ENCODE results near the gene JAK1. TPM values are rescaled to one million over a fixed set of nuclear protein-coding genes. Genes with fewer than 3 reads are reported as not detected.

Gene JAK1
- total RNA-seq, 2 donors from 2014 or later, result 73.2 to 101 TPM

DNA sequence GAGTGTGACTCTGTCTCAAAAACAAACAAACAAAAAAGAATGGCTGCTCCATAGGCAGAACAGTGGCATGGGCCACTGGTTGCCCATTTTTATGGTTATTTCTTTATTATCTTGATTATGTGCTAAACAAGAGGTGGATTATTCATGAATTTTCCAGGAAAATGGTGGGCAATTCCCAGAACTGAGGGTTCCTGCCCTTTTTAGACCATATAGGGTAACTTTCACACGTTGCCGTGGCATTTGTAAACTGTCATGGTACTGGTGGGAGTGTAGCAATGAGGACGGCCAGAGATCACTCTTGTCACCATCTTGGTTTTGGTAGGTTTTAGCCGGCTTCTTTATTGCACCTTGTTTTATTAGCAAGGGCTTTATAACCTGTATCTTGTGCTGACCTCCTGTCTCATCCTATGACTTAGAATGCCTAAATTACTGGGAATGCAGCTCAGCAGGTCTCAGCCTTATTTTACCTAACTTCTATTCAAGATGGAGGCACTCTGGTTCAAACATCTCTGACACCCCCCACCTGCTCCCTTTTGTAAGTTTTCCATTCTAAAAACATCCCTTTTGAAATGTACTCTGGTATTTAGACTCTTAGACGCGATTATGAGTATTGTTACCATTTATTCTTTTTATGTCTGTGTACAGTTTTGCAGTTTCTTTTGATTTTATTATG is 164.4 kb downstream of the JAK1 start:
- Histone ChIP-seq H3K4me3 (no peak overlapping the region), H3K9me3 (no peaks in the 10 kb centered on the region), H3K27ac (no peak overlapping the region), H3K36me3 (no peaks in the 10 kb centered on the region), H3K27me3 (no peaks in the 10 kb centered on the region), H3K4me1 (no peaks in the 10 kb centered on the region), H3K9ac (ENCODE audit: low read depth in 2 of 2, low read length in 2 of 2) (no peak overlapping the region)
- DNase-seq, result no peak
- TF ChIP-seq, protein P1, sequence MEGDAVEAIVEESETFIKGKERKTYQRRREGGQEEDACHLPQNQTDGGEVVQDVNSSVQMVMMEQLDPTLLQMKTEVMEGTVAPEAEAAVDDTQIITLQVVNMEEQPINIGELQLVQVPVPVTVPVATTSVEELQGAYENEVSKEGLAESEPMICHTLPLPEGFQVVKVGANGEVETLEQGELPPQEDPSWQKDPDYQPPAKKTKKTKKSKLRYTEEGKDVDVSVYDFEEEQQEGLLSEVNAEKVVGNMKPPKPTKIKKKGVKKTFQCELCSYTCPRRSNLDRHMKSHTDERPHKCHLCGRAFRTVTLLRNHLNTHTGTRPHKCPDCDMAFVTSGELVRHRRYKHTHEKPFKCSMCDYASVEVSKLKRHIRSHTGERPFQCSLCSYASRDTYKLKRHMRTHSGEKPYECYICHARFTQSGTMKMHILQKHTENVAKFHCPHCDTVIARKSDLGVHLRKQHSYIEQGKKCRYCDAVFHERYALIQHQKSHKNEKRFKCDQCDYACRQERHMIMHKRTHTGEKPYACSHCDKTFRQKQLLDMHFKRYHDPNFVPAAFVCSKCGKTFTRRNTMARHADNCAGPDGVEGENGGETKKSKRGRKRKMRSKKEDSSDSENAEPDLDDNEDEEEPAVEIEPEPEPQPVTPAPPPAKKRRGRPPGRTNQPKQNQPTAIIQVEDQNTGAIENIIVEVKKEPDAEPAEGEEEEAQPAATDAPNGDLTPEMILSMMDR (IDR thresholded peaks at IDR 0.05), result no peak
- intact Hi-C loops (cut with DNase I), result no loop called here

DNA sequence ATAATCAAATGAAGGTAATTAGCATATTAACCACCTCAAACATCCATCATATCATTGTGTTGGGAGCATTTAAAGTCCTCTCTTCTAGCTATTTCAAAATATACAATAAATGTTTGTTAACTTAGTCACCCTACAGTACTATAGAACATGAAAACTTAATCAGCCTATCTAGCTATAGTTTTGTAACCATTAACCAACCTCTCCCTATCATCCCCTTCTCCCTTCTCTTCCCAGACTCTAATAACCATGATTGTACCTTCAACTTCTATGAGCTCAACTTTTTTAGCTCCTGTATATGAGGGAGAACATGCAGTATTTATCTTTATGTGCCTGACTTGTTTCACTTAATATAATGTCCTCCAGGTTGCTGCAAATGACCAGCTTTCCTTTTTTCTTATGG is 167.5 kb downstream of the JAK1 start:
- intact Hi-C loops (cut with DNase I), result no loop called here
- Histone ChIP-seq H3K36me3 (no peaks in the 10 kb centered on the region), H3K9ac (ENCODE audit: low read depth in 2 of 2, low read length in 2 of 2) (no peak overlapping the region), H3K9me3 (no peaks in the 10 kb centered on the region), H3K4me3 (no peak overlapping the region), H3K4me1 (no peaks in the 10 kb centered on the region), H3K27ac (no peak overlapping the region), H3K27me3 (no peaks in the 10 kb centered on the region)
- TF ChIP-seq, protein P1 (IDR thresholded peaks at IDR 0.05), result no peak
- DNase-seq, result no peak

DNA sequence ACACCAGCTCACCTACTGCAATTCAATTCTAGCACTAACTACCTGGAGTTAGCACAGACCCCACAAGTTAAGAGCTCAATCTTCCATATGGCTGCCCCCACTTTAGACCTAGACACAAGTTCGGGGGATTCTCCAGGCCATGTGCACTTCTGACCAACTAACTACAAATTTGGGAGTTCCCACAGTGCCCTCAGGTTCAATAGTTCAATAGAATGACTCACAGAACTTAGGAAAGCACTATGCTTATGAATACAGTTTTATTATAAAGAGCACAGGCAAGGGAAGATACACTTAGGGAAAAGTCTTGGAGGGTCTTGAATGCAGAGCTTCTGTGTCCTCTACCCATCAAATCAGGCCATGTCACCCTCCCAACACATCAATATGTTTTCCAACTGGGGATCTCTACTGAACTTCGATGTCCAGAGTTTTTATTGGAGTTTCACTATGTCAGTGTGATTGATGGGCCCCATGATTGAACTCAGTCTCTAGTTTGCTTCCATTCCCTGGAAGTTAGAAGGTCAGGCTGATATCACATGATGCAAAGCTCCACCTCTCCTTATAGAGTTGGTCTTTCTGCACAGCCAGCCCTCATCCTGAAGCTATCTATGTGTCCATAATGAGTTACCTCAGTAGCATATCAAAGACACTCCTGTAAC is 175.4 kb downstream of the JAK1 start:
- Histone ChIP-seq H3K9me3 (no peaks in the 10 kb centered on the region), H3K9ac (ENCODE audit: low read depth in 2 of 2, low read length in 2 of 2) (no peak overlapping the region), H3K27me3 (no peaks in the 10 kb centered on the region), H3K4me1 (no peaks in the 10 kb centered on the region), H3K36me3 (no peaks in the 10 kb centered on the region), H3K4me3 (no peak overlapping the region), H3K27ac (no peak overlapping the region)
- no peak for DNase-seq
- intact Hi-C loops (cut with DNase I), result no loop called here
- TF ChIP-seq, protein P1 (IDR thresholded peaks at IDR 0.05), result no peak

Other genes with a start within 250 kb of the JAK1 start
- 10 to 100 TPM; 43.0 to 58.6 TPM for gene RAVER2, start 221.5 kb downstream of the JAK1 start, total RNA-seq
- 100 to 1,000 TPM in 1 of 2 donors, 10 to 100 TPM in 1; 60.3 to 112 TPM for gene AK4, start 181.7 kb upstream of the JAK1 start, total RNA-seq

Data from colonic mucosa (tissue), 4 donors.